ENCODE measurements around the gene GADD45B.
"Not testable (repeated sequence)": the region's sequence is repeated elsewhere in the genome, so short reads cannot be mapped to it uniquely, and the experiment has no call there.

The GADD45B gene

DNA sequence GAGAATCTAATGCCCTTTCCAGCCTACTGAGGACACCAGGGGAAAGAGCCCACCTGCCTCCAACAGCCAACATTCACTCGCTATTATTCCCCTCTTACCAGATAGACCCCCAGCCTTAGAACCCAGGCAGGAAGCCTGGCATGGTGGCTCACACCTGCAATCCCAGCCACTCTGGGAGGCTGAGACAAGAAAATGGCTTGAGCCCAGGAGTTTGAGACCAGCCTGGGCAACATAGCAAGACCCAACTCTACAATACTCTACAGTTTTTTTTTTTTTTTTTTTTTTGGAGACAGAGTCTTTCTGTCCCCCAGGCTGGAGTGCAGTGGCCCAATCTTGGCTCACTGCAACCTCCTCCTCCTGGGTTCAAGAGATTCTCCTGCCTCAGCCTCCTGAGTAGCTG, 15.7 kb upstream of the GADD45B start:
- H3K4me1 ChIP-seq (ENCODE audit: control insufficient read depth in 1 of 2, insufficient read depth in 1 of 2, low read depth in 1 of 2, low read length in 1 of 2) = peaks cover 38 to 44% of the 10 kb centered on the region in 2 experiments
- no peak overlapping the region for H3K27ac ChIP-seq

DNA sequence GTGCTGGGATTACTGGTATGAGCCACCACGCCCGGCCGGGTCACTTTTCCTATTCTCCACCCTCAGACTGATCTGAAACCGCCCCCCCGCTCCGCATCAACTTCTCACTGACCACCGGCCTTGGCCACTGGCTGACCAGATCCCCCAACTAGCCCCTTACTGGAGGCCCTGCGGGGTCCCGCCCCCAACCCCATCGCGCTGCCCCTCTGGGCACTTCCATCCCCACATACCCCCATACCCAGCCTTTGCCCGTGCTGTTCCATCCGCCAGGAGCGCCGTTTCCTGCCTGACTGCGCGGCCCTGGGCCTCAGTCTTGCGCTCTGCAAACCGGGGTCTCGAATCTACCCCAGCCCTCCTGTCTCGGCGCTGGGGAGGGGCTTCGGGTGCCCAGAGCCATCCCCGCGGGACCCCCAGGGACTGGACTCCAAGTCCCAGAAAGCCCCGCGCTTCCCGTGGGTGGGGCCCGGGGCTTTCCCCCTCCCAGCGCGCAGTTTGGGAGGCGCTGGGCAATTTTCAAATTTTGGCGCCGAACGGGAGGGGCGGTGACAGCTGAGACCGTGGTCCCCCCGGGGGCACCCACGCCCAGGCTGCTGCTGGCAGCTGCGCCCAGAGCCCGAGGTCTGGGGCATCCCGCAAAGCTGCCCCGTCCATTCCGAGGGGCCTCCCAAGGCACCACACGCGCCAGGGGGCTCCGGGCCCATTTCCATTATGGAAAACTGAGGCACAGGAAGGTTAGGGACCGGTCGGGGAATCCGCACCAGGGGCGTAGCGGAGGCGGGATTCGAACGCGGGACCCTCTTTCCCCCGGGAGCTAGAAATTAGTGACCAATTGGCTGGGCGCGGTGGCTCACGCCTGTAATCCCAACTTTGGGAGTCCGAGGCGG, 13.9 kb upstream of the GADD45B start:
- Histone ChIP-seq H3K4me1 (ENCODE audit: control insufficient read depth in 1 of 2, insufficient read depth in 1 of 2, low read depth in 1 of 2, low read length in 1 of 2) (peaks cover 24 to 31% of the 10 kb centered on the region in 2 experiments), H3K9me3 (no peaks in the 10 kb centered on the region), H3K36me3 (no peaks in the 10 kb centered on the region), H3K27me3 (peaks cover 10% of the 10 kb centered on the region), H3K27ac (no peak overlapping the region), H3K4me3 (ENCODE audit: low read depth in 1 of 2, low read length in 1 of 2) (peak overlapping the region; percentile 60 to 72)
- TF ChIP-seq, protein P1, sequence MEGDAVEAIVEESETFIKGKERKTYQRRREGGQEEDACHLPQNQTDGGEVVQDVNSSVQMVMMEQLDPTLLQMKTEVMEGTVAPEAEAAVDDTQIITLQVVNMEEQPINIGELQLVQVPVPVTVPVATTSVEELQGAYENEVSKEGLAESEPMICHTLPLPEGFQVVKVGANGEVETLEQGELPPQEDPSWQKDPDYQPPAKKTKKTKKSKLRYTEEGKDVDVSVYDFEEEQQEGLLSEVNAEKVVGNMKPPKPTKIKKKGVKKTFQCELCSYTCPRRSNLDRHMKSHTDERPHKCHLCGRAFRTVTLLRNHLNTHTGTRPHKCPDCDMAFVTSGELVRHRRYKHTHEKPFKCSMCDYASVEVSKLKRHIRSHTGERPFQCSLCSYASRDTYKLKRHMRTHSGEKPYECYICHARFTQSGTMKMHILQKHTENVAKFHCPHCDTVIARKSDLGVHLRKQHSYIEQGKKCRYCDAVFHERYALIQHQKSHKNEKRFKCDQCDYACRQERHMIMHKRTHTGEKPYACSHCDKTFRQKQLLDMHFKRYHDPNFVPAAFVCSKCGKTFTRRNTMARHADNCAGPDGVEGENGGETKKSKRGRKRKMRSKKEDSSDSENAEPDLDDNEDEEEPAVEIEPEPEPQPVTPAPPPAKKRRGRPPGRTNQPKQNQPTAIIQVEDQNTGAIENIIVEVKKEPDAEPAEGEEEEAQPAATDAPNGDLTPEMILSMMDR (IDR thresholded peaks at IDR 0.05) = no peak

More for the DNA sequence above, 15.7 kb upstream of the GADD45B start:
- no peak overlapping the region for H3K4me3 ChIP-seq (ENCODE audit: low read depth in 1 of 2, low read length in 1 of 2)
- H3K36me3 ChIP-seq = no peaks in the 10 kb centered on the region
- H3K27me3 ChIP-seq = peaks cover 10% of the 10 kb centered on the region
- H3K9me3 ChIP-seq = no peaks in the 10 kb centered on the region
- TF ChIP-seq, protein P1 (IDR thresholded peaks at IDR 0.05) = no peak

DNA sequence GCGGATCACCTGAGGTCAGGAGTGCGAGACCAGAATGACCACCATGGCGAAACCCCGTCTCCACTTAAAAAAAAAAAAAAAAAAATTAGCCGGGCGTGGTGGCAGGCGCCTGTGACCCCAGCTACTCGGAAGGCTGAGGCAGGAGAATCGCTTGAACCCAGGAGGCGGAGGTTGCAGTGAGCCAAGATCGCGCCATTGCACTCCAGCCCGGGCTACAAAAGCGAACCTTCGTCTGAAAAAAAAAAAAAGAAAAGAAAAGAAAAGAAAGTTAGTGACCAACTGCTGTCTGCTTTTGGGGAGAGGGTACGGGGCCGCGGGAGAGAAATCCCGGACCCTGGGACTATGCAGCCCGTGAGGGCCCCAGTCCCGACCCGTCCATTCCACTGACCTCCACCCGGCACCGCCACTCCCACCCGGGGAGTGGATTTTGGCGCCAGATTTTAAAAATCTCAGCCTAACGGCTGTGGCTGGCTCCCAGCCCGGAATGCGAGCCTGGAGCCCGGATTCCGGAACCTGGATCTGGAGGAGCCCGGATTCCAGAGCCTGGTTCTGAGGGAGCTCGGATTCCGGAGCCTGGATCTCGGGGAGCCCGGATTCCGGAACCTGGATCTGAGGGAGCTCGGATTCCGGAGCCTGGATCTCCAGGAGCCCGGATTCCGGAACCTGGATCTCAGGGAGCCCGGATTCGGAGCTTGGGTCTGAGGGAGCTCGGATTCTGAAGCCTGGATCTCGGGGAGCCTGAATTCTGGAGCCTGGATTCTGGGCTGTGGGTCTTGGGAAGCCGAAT, 13.1 kb upstream of the GADD45B start:
- TF ChIP-seq, protein P1 (IDR thresholded peaks at IDR 0.05) = no peak
- H3K9me3 ChIP-seq = no peaks in the 10 kb centered on the region
- peaks cover 22 to 27% of the 10 kb centered on the region in 2 experiments for H3K4me1 ChIP-seq (ENCODE audit: control insufficient read depth in 1 of 2, insufficient read depth in 1 of 2, low read depth in 1 of 2, low read length in 1 of 2)
- peak overlapping the region; percentile 60 to 72 for H3K4me3 ChIP-seq (ENCODE audit: low read depth in 1 of 2, low read length in 1 of 2)
- H3K27ac ChIP-seq = no peak overlapping the region
- no peaks in the 10 kb centered on the region for H3K36me3 ChIP-seq
- peaks cover 10% of the 10 kb centered on the region for H3K27me3 ChIP-seq

DNA sequence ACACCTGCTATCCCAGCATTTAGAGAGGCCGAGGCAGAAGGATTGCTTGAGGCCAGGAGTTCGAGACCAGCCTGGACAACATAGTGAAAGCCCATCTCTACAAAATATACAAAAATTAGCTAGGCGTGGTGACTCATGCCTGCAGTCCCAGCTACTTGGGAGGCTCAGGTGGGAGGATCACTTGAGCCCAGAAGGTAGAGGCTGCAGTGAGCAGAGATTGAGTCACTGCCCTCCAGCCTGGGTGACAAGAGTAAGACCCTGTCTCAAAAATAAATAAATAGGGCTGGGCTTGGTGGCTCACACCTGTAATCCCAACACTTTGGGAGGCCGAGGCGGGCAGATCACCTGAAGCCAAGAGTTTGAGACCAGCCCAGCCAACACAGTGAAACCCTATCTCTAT, 12.2 kb upstream of the GADD45B start:
- not testable (repeated sequence) for H3K27ac ChIP-seq; H3K4me3 ChIP-seq (ENCODE audit: low read depth in 1 of 2, low read length in 1 of 2); H3K36me3 ChIP-seq; H3K9me3 ChIP-seq
- Histone ChIP-seq H3K27me3 (peaks cover 10% of the 10 kb centered on the region), H3K4me1 (ENCODE audit: control insufficient read depth in 1 of 2, insufficient read depth in 1 of 2, low read depth in 1 of 2, low read length in 1 of 2) (peaks cover 22 to 27% of the 10 kb centered on the region in 2 experiments)

DNA sequence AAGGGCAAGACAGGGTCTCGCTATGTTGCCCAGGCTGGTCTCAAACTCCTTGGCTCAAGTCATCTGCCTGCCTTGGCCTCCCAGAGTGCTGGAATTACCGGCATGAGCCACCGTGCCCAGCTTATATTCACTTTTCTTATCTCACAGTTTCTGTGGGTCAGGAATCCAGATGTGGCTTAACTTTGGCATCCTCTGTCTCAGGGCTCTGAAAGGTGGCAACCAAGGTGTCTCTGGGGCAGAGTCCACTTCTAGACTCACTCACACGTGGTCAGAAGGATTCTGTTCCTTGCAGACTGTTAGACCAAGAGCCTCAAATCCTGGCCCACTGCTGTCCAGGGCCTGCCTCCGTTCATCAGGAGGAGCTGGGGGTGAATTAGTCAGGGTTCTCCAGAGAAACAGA, 11.5 kb upstream of the GADD45B start:
- no peak overlapping the region for H3K4me3 ChIP-seq (ENCODE audit: low read depth in 1 of 2, low read length in 1 of 2)
- no peaks in the 10 kb centered on the region for H3K9me3 ChIP-seq
- peaks cover 20 to 26% of the 10 kb centered on the region in 2 experiments for H3K4me1 ChIP-seq (ENCODE audit: control insufficient read depth in 1 of 2, insufficient read depth in 1 of 2, low read depth in 1 of 2, low read length in 1 of 2)
- H3K36me3 ChIP-seq = no peaks in the 10 kb centered on the region
- H3K27ac ChIP-seq = no peak overlapping the region
- TF ChIP-seq, protein P1 (IDR thresholded peaks at IDR 0.05) = no peak
- peaks cover 10% of the 10 kb centered on the region for H3K27me3 ChIP-seq

Data from neutrophil (primary cell).